Mammary epithelial cell (primary cell): ENCODE data around the gene CPEB1.

Experiments
- EZH2 ChIP-seq: IDR thresholded peaks from 2 replicates; pipeline ENCODE4 v1.6.1; 2012; ENCODE audit warnings: low read length, inconsistent platforms, borderline replicate concordance
- TF ChIP-seq, protein P1 (sequence below), 2 donors: IDR thresholded peaks in 1 of 2; conservative IDR thresholded peaks in 1 of 2; 2 replicates each; pipeline ENCODE4 v1.5.1; 2011 to 2012; ENCODE audit warnings: inconsistent platforms in 2 of 2, low read length in 2 of 2, mild to moderate bottlenecking in 2 of 2, control low read depth in 1 of 2, low read depth in 1 of 2; ENCODE audit not compliant: insufficient read depth in 1 of 2; ENCODE audit errors: extremely low read depth in 1 of 2

DNA sequence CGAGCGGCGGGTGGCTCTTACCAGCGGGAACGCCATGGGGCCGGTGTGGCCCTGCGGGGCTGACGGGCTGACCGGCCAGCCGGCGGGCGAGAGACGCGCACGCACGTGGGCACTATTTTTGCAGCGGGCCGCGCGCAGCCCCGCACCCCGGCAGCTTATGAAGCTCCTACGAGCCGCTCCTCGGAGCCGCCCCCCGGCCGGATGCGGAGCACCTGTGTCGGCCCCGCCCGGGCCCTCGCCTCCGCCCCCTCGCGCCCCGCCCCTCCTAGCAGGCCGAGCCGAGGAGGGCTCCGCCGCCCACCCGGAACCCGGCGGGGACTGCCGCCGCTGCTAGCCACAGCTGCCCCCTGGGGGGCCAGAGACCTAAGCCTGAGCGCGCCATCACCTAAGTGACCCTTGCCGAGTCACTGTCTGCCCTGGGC, 683 bp upstream of the CPEB1 start:
- TF ChIP-seq, protein P1, sequence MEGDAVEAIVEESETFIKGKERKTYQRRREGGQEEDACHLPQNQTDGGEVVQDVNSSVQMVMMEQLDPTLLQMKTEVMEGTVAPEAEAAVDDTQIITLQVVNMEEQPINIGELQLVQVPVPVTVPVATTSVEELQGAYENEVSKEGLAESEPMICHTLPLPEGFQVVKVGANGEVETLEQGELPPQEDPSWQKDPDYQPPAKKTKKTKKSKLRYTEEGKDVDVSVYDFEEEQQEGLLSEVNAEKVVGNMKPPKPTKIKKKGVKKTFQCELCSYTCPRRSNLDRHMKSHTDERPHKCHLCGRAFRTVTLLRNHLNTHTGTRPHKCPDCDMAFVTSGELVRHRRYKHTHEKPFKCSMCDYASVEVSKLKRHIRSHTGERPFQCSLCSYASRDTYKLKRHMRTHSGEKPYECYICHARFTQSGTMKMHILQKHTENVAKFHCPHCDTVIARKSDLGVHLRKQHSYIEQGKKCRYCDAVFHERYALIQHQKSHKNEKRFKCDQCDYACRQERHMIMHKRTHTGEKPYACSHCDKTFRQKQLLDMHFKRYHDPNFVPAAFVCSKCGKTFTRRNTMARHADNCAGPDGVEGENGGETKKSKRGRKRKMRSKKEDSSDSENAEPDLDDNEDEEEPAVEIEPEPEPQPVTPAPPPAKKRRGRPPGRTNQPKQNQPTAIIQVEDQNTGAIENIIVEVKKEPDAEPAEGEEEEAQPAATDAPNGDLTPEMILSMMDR (conservative IDR thresholded peaks at IDR 0.05 in 1 of 2, IDR thresholded peaks at IDR 0.05 in 1 of 2; ENCODE audit: extremely low read depth in 1 of 2, insufficient read depth in 1 of 2, low read depth in 1 of 2, low read length in 2 of 2) = no peak
- TF ChIP-seq EZH2 = no peak
